GM19099 (cell line): ENCODE measurements around the gene PTMA.
A peak's percentile ranks its signal among the peaks of the same experiment; 100 is the strongest.

Experiments
- POLR2A ChIP-seq: IDR thresholded peaks from 3 replicates; pipeline ENCODE4 v1.6.1; 2011; ENCODE audit warnings: low read depth; ENCODE audit not compliant: insufficient read length; ENCODE audit errors: extremely low read depth

PTMA gene

GRCh38 chr2:231685349-231686191 is 22.8 kb upstream of the PTMA start:
- no peak for TF ChIP-seq POLR2A

GRCh38 chr2:231686192-231687100 is 21.9 kb upstream of the PTMA start:
- TF ChIP-seq POLR2A = no peak

- TF ChIP-seq POLR2A = no peak
Measured at GRCh38 chr2:231687133-231687852, 21.0 kb upstream of the PTMA start.

- no peak for TF ChIP-seq POLR2A
Measured at GRCh38 chr2:231687961-231688360, 20.4 kb upstream of the PTMA start.

GRCh38 chr2:231688719-231689118 is 19.6 kb upstream of the PTMA start:
- no peak for TF ChIP-seq POLR2A

GRCh38 chr2:231689124-231689893 is 19.0 kb upstream of the PTMA start:
- TF ChIP-seq POLR2A = no peak

- TF ChIP-seq POLR2A = no peak
Measured at GRCh38 chr2:231691251-231691772, 17.0 kb upstream of the PTMA start.

GRCh38 chr2:231692847-231693246 is 15.5 kb upstream of the PTMA start:
- no peak for TF ChIP-seq POLR2A

GRCh38 chr2:231693956-231694355 is 14.4 kb upstream of the PTMA start:
- no peak for TF ChIP-seq POLR2A

- TF ChIP-seq POLR2A = no peak
Measured at GRCh38 chr2:231696004-231696367, 12.3 kb upstream of the PTMA start.

GRCh38 chr2:231699006-231699405 is 9.3 kb upstream of the PTMA start:
- TF ChIP-seq POLR2A = no peak

GRCh38 chr2:231701456-231702373 is 6.6 kb upstream of the PTMA start:
- no peak for TF ChIP-seq POLR2A

- TF ChIP-seq POLR2A = no peak
Measured at GRCh38 chr2:231704017-231704416, 4.3 kb upstream of the PTMA start.

- TF ChIP-seq POLR2A = peak; percentile 82
Measured at GRCh38 chr2:231706731-231707624, 1.3 kb upstream of the PTMA start.
